ENCODE data around the gene AKR1E2.

- TF ChIP-seq, protein P1, sequence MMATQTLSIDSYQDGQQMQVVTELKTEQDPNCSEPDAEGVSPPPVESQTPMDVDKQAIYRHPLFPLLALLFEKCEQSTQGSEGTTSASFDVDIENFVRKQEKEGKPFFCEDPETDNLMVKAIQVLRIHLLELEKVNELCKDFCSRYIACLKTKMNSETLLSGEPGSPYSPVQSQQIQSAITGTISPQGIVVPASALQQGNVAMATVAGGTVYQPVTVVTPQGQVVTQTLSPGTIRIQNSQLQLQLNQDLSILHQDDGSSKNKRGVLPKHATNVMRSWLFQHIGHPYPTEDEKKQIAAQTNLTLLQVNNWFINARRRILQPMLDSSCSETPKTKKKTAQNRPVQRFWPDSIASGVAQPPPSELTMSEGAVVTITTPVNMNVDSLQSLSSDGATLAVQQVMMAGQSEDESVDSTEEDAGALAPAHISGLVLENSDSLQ (IDR thresholded peaks at IDR 0.05): no peak
- no peak for TF ChIP-seq FOXA1 (IDR thresholded peaks at IDR 0.05)
- no peak for TF ChIP-seq TARDBP (IDR thresholded peaks at IDR 0.05)
- no peak for TF ChIP-seq SUZ12 (IDR thresholded peaks at IDR 0.05)
- no peak for TF ChIP-seq BHLHE40 (IDR thresholded peaks at IDR 0.05; ENCODE audit: borderline replicate concordance)
- no peak for TF ChIP-seq ELF4 (IDR thresholded peaks at IDR 0.05)
- TF ChIP-seq CTBP1 (IDR thresholded peaks at IDR 0.05; ENCODE audit: borderline replicate concordance): no peak
- TF ChIP-seq SP1 (IDR thresholded peaks at IDR 0.05): no peak
- TF ChIP-seq NFRKB (IDR thresholded peaks at IDR 0.05): no peak
- no peak for TF ChIP-seq FOXM1 (IDR thresholded peaks at IDR 0.05; ENCODE audit: borderline replicate concordance)
- no peak for TF ChIP-seq L3MBTL2 (conservative IDR thresholded peaks at IDR 0.05)
- no peak for TF ChIP-seq ARNT (IDR thresholded peaks at IDR 0.05)
- no peak for TF ChIP-seq LEF1 (IDR thresholded peaks at IDR 0.05; ENCODE audit: borderline replicate concordance)
Measured at GRCh38 chr10:4835494-4835918, 9.5 kb downstream of the AKR1E2 start.

Measured in HEK293T (cell line).